A549 (cell line): Measurements from ENCODE around the gene RNASE1.

ENCODE experiments used
- BHLHE40 ChIP-seq: IDR thresholded peaks from 2 replicates; pipeline ENCODE4 v1.6.1; 2012; ENCODE audit warnings: low read depth, low read length, inconsistent platforms
- CEBPB ChIP-seq, 2 experiments: fragments of >200 bp in 1 of 2; sonication (Bioruptor Twin) in 1 of 2; formaldehyde crosslinking in 1 of 2; IDR thresholded peaks; 2 replicates each; pipeline ENCODE4 v1.6.1; 2012 to 2016
- CHD4 ChIP-seq: fragments of 200-600 bp; sonication (generic); IDR thresholded peaks from 2 replicates; pipeline ENCODE4 v1.6.1; 2016; ENCODE audit warnings: antibody characterized with exemption, mild to moderate bottlenecking, borderline replicate concordance
- CTCF ChIP-seq: fragments of >200 bp; sonication (Bioruptor Twin); formaldehyde crosslinking; IDR thresholded peaks from 3 replicates; pipeline ENCODE4 v1.5.1; 2016
- E2F6 ChIP-seq: IDR thresholded peaks from 2 replicates; pipeline ENCODE4 v1.6.1; 2012; ENCODE audit warnings: low read depth, borderline replicate concordance
- EP300 ChIP-seq, 2 experiments: fragments of >200 bp; sonication (Bioruptor Twin); formaldehyde crosslinking; IDR thresholded peaks; 2 replicates in 1 of 2; 3 replicates in 1 of 2; pipeline ENCODE4 v1.6.1; 2016 to 2017
- HDAC2 ChIP-seq: fragments of 200-600 bp; sonication (generic); IDR thresholded peaks from 2 replicates; pipeline ENCODE4 v1.6.1; 2016
- HMGXB4 ChIP-seq: fragments of 250-450 bp; sonication (Bioruptor Pico); IDR thresholded peaks from 2 replicates; pipeline ENCODE4 v1.5.0; 2021; ENCODE audit warnings: mild to moderate bottlenecking, moderate library complexity, borderline replicate concordance
- JUNB ChIP-seq: fragments of >200 bp; sonication (Bioruptor Twin); formaldehyde crosslinking; IDR thresholded peaks from 2 replicates; pipeline ENCODE4 v1.6.1; 2016
- MAZ ChIP-seq: fragments of 150-350 bp; IDR thresholded peaks from 2 replicates; pipeline ENCODE4 v1.6.1; 2014; ENCODE audit warnings: antibody characterized with exemption, low read depth, low read length, borderline replicate concordance
- RAD21 ChIP-seq, 2 experiments: fragments of >200 bp in 1 of 2; sonication (Bioruptor Twin) in 1 of 2; formaldehyde crosslinking in 1 of 2; IDR thresholded peaks in 1 of 2; conservative IDR thresholded peaks in 1 of 2; 2 replicates in 1 of 2; 3 replicates in 1 of 2; pipeline ENCODE4 v1.6.1; 2012 to 2018; ENCODE audit warnings: inconsistent platforms in 1 of 2
- REST ChIP-seq: fragments of 200-600 bp; sonication (generic); IDR thresholded peaks from 2 replicates; pipeline ENCODE4 v1.6.1; 2016; ENCODE audit warnings: antibody characterized with exemption, mild to moderate bottlenecking, moderate library complexity
- USF2 ChIP-seq: fragments of 450-650 bp; IDR thresholded peaks from 2 replicates; pipeline ENCODE4 v1.6.1; 2014; ENCODE audit warnings: antibody characterized with exemption
- ZFP36 ChIP-seq: fragments of 450-650 bp; IDR thresholded peaks from 2 replicates; pipeline ENCODE4 v1.6.1; 2014; ENCODE audit warnings: borderline replicate concordance; ENCODE audit not compliant: partially characterized antibody

- TF ChIP-seq CTCF (no peak), EP300 (IDR thresholded peaks at IDR 0.05) (no peak), ZFP36 (no peak), MAZ (no peak), REST (no peak), CEBPB (IDR thresholded peaks at IDR 0.05) (no peak), BHLHE40 (no peak), USF2 (no peak), JUNB (no peak), RAD21 (conservative IDR thresholded peaks at IDR 0.05 in 1 of 2, IDR thresholded peaks at IDR 0.05 in 1 of 2) (no peak), CHD4 (no peak), HMGXB4 (CRISPR knock-in tag) (no peak), E2F6 (no peak), HDAC2 (no peak)
Measured at GRCh38 chr14:20830831-20831230, 28.2 kb upstream of the RNASE1 start.
